Measurements from ENCODE around the gene MEGF6.
"Not testable (repeated sequence)": the region's sequence is repeated elsewhere in the genome, so short reads cannot be mapped to it uniquely, and the experiment has no call there.

The MEGF6 gene

DNA sequence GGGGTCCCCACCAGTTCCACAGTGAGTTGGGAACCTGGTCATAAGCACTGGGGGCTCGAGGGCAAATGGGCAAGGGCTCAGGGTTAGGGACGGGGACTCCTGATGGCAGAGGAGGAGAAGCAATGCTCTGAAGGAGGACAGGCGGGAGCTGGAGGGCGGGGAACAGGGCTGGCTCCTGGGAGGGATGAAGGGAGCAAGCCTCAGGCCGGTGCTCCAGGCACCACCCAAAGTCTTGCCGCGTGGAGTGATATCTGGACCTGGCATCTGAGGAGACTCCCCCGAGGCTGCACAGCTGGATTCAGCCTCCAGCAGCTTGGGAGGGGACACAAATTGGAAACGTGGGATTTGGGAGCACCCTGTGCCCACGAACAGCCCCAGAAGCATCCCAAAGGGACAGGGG, 11.0 kb downstream of the MEGF6 start:
- Histone ChIP-seq H3K27ac (no peak overlapping the region), H3K4me3 (no peak overlapping the region)

DNA sequence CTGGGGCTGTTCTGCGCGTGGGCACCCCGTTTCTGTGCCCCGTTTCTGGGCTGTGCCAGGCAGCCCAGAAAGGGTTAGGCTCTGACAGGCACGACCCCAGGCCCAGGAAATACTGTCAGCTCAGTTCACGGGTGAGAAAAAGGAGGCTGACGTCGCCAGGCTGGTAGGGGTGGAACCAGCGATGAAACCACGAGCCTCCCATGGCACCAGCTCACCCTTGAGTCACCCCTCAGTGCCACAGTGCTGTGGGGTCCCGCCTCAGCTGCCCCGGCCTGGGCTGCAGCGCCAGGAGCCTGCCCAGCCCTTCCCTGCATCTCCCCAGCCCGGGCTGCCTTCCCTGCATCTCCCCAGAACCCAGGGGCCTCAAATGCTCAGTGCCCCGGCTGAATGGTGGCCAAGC, 11.5 kb downstream of the MEGF6 start:
- no peak overlapping the region for H3K4me3 ChIP-seq
- no peak overlapping the region for H3K27ac ChIP-seq

DNA sequence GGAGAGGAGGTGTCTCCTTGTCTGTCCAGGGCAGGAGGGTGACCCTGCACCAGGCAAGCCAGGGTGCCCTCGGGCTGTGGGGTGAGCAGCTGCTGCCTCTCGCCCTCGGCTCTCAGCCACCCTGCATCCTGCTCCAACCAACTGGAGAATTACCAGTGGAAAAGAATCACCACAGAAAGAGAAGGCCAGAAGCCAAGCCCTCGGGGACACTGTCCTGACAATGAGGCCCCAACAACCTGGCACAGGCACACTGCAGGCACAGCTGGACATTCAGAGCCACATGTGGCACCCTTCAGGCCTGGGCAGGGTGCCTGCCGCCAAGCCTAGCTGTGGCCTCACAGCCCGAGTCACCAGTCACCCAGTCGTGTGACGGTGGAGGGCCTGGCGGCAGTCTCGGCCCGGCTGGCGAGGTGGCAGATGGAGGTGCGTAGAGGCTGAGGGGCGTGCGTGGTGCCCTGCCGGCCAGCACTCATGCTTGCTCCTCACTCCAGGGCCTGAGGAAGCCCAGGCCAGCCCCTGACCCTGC, 12.0 kb downstream of the MEGF6 start:
- Histone ChIP-seq H3K4me3 (no peak overlapping the region), H3K27ac (no peak overlapping the region)

DNA sequence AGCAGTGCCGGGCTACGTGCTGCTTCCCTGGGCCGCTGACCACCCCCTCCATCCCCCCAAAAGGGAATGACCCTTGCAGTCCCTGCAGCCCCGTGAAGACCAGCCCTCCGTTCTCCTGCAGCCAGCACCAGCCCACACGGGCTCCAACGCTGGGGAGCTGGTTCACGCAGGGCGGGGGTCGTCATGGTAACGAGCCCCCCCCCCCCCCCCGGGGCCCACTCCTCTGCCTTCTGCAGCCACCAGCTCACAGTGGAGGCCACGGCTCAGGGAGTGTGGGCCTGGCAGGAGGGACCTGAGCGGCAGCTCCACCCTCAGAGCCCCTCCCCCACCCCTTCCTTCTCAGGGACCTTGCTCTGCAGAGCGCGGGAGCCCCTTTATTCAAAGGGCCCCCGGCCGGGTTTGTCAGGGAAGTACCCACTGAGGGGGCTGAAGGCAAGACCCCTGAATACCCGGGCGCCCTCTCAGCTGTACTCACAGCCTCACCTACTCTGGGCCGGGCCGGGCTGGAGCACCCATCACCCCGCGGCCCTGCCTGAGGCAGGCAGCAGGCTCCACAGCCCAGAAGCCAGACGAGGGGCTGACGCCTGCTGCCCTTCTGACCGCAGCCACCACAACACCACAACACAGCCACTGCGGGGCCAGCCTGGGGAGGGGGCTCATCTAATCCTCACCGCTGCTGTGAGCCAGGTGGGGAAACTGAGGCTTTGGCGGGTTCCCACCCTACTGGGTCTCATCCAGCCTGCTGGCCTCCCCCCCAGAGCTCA, 12.6 kb downstream of the MEGF6 start:
- H3K4me3 ChIP-seq, result no peak overlapping the region
- H3K27ac ChIP-seq, result peak overlapping the region in 2 of 21 experiments; percentile 5 to 11

DNA sequence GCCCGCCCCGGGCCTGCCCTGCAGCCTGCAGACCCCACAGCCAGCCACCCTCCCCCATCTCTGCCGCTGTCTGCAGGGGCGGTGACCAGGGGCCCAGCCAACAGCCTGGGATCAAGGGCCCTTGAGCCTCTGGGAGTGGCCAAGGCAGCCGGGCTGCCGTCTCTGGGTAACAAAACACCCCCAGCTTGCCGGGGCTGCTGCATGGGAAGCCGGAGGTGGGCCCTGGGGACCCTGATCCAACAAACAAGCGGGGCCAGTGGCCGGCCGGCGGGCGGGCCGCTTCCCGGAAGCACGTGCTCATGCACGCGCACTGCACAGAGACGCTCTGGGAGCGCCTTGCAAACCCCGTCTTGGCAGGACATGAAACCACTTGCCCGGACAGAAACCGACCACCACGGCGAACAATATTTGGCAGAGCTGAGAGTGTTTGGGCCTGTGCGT, 13.2 kb downstream of the MEGF6 start:
- Histone ChIP-seq H3K27ac (peak overlapping the region in 2 of 21 experiments; percentile 5 to 11), H3K4me3 (no peak overlapping the region)

DNA sequence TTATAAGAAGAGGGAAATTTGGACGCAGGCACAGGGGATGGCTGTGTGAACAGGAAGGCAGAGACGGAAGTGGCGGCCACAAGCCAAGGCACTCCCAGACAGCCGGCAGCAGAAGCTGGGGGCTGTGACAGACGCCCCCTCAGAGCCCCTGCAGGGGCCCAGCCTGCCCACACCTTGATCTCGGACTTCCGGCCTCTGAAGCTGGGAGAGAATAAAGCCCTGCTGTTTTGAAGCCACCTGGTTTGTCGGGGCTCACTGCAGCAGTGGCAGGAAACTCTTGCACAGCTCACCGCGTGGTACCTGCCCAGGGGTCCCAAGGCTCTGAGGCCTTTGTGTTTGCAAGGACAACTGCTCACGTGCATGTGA, 13.7 kb downstream of the MEGF6 start:
- no peak overlapping the region for H3K4me3 ChIP-seq
- peak overlapping the region in 1 of 21 experiments; percentile 5 for H3K27ac ChIP-seq

DNA sequence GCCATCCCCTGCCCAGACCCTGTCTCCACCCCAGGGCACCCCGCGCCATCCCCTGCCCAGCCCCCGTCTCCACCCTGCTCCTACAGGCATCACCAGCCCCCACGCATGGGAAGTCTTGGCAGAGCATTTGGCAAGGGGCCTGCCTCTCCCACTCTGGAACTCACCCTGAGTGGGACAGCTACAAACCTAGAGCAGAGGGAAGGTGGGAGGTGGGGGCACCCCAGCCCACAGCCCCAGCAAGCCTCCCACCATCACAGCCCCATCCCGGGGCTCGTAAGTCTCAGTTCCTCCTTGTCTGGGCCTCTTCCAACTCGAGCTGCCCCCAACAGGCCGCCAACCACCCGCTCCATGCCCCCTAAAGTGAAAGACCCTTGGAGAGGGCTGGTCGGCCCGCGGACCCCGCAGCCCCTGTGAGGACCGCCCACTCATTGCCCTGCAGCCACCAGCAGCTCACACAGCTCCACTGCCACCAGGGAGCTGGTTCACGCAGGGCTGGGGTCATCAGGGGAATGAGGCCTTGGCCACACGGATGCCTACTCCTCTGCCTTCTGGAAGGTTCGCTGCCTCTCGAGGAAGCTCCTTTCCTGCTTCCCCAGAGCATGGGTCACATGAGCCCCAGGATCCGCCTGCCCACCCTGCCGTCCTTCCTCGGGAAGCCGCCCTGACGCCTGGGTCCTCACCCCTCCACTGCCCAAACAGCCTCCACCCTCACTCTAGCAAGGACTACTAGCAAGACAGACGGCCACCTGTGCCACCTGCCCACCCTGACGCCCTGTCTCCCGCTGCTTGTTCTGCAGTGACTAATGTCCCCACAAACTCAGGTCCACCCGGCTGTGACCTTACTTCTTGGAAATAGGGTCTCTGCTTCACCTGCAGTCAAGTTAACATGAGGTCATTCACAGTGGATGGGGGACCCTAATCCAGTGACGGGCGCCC, 14.4 kb downstream of the MEGF6 start:
- Histone ChIP-seq H3K27ac (peak overlapping the region in 1 of 21 experiments; percentile 37), H3K4me3 (no peak overlapping the region)

DNA sequence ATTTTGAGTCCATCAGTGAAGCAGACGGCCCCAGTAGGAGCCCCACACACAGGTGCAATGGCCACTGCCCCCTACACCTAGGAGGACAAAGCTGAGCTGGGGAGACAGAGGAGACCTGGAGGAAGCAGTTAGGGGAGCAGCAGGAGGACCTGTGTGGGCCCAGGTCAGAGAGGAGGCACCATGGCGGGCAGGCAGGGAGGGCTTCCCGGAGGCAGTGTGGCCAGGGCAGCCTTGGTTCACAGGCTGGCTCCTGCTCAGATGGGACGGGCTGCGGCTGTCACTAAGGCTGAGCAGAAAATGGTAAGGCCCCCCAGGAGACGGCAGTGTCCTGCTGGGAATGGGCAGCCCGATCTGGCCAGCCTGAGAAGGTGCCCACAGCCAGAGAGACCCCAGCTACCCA, 15.4 kb downstream of the MEGF6 start:
- Histone ChIP-seq H3K4me3 (no peak overlapping the region), H3K27ac (no peak overlapping the region)

DNA sequence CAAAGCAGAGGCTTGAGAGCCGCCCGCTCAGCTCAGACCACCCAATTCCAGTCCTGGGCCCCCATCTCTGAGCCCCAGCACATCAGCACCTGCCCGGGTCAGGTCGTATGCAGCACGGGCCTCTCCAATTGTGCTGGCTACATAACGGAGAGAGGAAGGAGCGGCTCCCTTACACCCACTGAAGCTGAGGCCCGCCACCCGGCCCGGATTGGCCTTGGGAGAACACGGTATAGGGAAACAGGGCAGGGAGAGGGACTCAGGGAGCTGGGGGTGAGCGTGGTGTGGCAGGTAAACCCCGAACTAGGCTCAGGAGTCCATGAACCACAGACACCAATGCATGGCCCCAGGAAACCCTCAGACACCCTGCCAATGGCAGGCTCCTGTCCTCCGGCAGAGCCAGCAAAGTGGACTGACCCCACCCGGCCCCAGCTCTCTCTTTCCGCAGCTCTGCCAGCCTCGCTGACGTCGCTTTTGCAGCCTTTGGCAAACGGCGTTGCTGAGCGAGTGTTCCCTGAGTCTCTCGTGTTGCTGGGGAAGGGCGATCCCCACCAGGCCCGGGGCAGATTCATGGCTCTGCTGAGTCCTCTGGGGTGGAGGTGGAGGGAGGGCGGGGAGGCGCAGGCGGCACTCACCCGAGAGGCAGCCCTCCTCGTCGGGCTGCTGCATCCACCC, 16.5 kb downstream of the MEGF6 start:
- no peak overlapping the region for H3K27ac ChIP-seq

DNA sequence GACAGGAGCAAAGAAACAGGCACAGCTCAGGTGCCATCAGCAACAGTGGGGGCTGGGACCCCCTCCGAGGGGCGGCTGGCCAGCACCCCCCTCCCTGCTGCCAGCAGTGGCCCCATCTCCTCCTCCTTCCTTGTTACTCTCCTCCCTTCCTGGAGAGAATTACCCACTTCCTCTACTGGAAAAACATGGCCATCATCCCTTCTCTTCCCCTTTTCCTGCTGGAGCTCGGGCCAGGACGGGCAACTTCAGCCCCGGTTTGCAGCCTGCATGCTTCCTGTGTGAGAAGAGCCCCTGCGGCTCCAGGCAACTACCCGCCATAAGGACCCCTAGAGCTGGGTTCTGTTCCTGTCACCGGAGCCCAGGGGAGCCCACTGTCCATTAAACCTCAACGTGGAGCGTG, 17.6 kb downstream of the MEGF6 start:
- peak overlapping the region in 1 of 21 experiments; percentile 19 for H3K27ac ChIP-seq
- no peak overlapping the region for H3K4me3 ChIP-seq

More for the DNA sequence above, 16.5 kb downstream of the MEGF6 start:
- no peak overlapping the region for H3K4me3 ChIP-seq

DNA sequence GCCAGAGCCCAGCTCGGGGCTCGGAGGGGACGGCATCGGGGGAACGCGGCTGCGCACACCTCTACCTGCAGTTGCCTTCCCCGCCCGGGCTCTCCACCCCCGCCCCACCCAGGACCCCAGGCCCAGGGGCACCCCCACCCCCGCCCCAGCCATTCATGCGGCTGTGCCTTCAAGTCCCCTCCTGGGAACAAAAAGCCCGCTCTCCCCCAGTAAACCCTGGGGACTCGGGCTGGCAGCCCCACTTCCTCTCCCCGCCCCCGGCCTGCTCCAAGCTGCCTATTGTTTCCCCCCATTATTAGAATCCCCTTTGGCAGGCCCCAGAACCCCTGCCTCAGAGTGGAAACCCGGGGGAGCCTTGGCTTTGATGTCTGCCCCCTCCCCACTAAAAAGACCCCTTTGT, 18.0 kb downstream of the MEGF6 start:
- H3K4me3 ChIP-seq, result no peak overlapping the region
- H3K27ac ChIP-seq, result peak overlapping the region in 1 of 21 experiments; percentile 19

DNA sequence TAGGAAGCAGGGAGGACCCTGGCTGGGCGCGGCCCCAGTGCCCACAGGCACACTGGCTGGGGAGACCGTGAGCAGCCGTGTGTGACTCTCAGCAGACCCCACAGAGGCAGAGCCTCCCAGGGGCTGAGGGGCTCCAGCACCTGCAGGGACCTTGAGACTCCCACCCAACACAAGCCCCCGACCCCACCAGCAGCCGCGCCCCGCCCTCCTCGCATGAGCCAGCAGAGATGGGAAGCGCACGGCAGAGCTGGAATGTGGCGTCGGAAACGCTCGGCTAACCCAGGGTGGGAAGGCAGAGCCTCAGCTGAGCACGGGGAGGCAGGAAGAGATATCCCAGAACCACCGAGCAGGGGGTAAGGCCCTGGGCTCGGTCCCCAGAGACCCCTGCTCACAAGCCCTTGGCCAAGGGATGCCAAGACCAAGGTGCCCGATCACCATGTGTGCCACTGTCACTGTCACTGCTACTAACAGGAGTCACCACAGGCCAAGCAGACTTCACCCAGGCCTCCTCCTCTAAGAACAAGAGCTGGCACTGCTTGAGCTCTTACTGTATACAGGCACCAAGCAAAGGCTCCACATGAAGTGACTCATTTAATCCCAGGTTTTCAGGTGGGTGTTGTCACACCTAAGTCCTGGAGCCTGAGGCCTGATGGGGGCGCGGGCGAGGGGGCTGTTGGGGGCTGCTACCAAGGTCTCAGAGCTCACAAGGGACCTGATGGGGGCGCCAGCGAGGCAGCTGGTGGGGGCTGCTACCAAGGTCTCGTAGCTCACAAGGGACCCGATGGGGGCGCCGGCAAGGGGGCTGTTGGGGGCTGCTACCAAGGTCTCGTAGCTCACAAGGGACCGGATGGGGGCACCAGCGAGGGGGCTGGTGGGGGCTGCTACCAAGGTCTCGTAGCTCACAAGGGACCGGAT, 20.1 kb downstream of the MEGF6 start:
- Histone ChIP-seq H3K4me3 (no peak overlapping the region), H3K27ac (no peak overlapping the region)

DNA sequence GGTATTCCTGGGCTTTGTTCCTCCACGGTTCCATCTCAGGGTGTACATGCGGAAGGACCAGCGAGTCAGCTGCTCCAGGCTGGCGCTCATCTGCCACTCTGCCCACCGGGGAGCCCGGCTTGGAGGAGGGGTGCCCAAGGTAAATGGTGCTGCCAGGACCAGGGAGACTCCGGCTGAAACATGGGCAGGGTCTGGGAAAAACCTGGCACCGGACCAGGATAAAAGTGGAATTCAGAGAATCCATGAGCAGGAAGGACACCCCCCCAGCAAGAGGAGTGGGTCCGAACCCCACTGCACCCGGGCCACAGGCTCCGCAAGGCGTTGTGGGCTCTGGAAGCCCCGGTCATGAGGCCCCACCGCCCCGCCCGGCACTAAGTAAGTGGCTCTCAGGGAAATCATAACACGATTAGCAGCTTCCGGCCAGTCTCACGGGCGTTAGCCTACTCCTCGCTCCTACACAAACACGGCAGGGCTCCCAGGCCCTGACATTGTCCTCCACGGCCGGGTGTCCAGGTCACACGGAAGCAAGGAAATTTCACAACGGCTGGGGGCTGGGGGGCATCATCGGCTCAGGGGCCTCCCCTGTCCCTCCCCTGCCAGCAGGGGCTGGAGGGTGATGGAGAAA, 21.1 kb downstream of the MEGF6 start:
- Histone ChIP-seq H3K27ac (no peak overlapping the region), H3K4me3 (no peak overlapping the region)

DNA sequence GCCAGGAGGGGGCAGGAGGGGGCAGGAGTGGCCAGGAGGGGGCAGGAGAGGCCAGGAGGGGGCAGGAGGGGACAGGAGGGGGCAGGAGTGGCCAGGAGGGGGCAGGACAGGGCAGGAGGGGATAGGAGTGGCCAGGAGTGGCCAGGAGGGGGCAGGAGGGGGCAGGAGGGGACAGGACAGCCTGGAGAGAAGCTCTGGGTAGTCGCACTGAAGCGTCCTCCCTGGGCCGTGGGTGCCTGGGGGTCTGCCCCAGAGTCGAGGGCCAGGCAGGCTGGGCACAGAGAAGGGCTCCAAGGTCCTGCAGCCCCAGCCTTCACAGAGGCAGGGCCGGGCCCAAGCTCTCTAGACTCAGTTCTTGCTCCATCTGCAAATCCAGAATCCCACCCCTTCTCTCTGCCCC, 22.9 kb downstream of the MEGF6 start:
- H3K4me3 ChIP-seq, result no peak overlapping the region
- H3K27ac ChIP-seq, result no peak overlapping the region

DNA sequence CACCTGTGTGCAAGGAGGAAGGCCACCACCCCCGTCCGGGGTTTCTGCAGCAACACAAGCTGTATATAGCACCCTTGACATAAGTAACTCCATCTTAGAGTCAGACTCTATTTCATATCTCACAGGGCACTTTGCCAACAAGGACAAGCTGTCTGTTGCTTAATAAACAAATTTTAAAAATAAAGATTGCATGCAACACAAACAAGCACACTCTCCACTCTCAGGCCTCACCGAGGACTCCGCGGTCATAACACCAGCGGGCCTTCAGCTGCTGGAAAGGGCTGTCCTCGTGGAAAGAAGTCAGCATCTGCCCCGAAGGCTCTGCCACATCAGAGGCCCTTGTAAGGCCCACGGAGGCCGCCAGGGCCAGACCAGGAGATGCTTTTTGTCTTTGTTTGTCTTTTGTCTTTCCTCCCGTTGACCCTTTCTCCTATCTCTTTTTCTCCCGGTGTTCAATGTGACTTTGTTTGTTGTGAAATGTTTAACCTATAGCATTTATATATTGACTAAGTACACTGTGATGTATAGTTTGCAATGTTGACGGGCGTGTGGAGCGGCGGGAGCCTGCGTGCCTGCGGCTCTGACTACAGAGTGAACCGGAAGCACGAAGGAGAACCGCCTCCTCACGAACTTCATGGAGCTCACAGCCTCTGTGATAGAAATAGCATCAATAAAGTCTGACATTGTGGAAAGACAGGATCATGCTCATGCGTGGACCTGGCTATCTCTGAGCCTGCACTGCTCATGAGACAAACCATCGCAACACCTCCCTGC, 24.1 kb downstream of the MEGF6 start:
- no peak overlapping the region for H3K4me3 ChIP-seq
- H3K27ac ChIP-seq, result no peak overlapping the region

DNA sequence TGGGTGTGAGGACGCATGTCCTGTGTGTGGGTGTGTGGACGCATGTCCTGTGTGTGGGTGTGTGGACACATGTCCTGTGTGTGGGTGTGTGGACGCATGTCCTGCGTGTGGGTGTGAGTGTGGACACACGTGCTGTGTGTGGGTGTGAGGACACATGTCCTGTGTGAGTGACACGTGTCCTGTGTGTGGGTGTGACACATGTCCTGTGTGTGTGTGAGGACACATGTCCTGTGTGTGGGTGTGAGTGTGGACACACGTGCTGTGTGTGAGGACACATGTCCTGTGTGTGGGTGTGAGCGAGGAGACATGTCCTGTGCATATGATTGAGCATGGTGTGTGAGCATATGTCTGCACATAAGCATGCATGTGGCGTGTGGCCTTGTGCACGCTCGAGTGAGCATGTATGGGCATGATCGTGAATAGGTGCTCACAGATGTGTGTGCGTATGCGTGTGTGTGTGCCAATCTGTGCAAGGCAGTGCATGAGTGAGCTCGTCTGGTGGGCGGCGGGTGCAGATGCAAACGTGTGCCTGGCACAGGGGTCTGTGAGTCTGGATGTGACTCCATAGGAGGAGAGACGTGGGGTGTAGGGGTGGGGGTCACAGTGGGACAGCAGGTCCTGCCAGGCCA, 25.3 kb downstream of the MEGF6 start:
- no peak overlapping the region for H3K27ac ChIP-seq
- no peak overlapping the region for H3K4me3 ChIP-seq

DNA sequence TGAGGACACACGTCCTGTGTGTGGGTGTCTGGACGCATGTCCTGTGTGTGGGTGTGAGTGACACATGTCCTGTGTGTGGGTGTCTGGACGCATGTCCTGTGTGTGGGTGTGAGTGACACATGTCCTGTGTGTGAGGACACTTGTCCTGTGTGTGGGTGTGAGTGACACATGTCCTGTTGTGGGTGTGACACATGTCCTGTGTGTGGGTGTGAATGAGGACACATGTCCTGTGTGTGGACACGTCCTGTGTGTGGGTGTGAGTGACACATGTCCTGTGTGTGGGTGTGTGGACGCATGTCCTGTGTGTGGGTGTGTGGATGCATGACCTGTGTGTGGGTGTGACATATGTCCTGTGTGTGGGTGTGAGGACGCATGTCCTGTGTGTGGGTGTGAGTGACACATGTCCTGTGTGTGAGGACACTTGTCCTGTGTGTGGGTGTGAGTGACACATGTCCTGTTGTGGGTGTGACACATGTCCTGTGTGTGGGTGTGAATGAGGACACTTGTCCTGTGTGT, 25.9 kb downstream of the MEGF6 start:
- H3K27ac ChIP-seq, H3K4me3 ChIP-seq: not testable (repeated sequence)
